ENCODE data around the gene CYSLTR2. TPM values are rescaled to one million over a fixed set of nuclear protein-coding genes. Genes with fewer than 3 reads are reported as not detected.

Gene CYSLTR2
- polyA plus RNA-seq, 1 donor (not counting 4 experiments of a cell fraction or from before 2014, with no cell fraction given), result not detected

- Histone ChIP-seq H3K4me2 (ENCODE audit: control insufficient read depth, extremely low read depth, insufficient read depth, low read depth, low read length) (peak overlapping the region; percentile 54), H3K9me3 (ENCODE audit: control insufficient read depth, low read depth, low read length) (no peaks in the 10 kb centered on the region), H4K20me1 (ENCODE audit: control insufficient read depth, extremely low read depth, insufficient read depth, low read length) (no peaks in the 10 kb centered on the region), H3K4me1 (ENCODE audit: control insufficient read depth, extremely low read depth, insufficient read depth, low read length) (peaks cover 20% of the 10 kb centered on the region), H2AFZ (ENCODE audit: control insufficient read depth, low read length) (no peak overlapping the region), H3K9me1 (ENCODE audit: control insufficient read depth, extremely low read depth, insufficient read depth, low read length) (no peaks in the 10 kb centered on the region), H3K36me3 (ENCODE audit: control insufficient read depth in 2 of 2, extremely low read depth in 1 of 2, insufficient read depth in 2 of 2, low read length in 2 of 2) (no peaks in the 10 kb centered on the region), H3K79me2 (ENCODE audit: control insufficient read depth, insufficient read depth, low read length) (no peaks in the 10 kb centered on the region), H3K4me3 (ENCODE audit: control insufficient read depth in 2 of 3, extremely low read depth in 1 of 3, insufficient read depth in 2 of 3, low read depth in 1 of 3, low read length in 3 of 3) (no peak overlapping the region), H3K27ac (ENCODE audit: control insufficient read depth, insufficient read depth, low read length) (peak overlapping the region; percentile 37), H3K9ac (ENCODE audit: control insufficient read depth, extremely low read depth, insufficient read depth, low read length) (no peak overlapping the region), H3K27me3 (ENCODE audit: control insufficient read depth, extremely low read depth, insufficient read depth, low read length) (no peaks in the 10 kb centered on the region)
- dilution Hi-C loops (cut with MboI; ENCODE audit: extremely low pct_ligation_motif_present, low sequenced_read_pairs), result no loop called here
- TF ChIP-seq CTCF (optimal IDR thresholded peaks at IDR 0.05 in 1 of 3, IDR thresholded peaks at IDR 0.05 in 1 of 3, conservative IDR thresholded peaks at IDR 0.05 in 1 of 3; ENCODE audit: extremely low read depth in 1 of 3, insufficient read depth in 2 of 3, low read length in 3 of 3) (no peak), EZH2 (IDR thresholded peaks at IDR 0.05; ENCODE audit: low read length) (no peak)
- DNase-seq (ENCODE audit: low read depth, low spot score) (no peak), FAIRE-seq (no peak)
These were observed 95.0 kb downstream of the CYSLTR2 start for GRCh38 chr13:48748681-48749080.

GRCh38 chr13:48749144-48749543 lies 95.4 kb downstream of the CYSLTR2 start:
- TF ChIP-seq EZH2 (IDR thresholded peaks at IDR 0.05; ENCODE audit: low read length) (no peak), CTCF (optimal IDR thresholded peaks at IDR 0.05 in 1 of 3, IDR thresholded peaks at IDR 0.05 in 1 of 3, conservative IDR thresholded peaks at IDR 0.05 in 1 of 3; ENCODE audit: extremely low read depth in 1 of 3, insufficient read depth in 2 of 3, low read length in 3 of 3) (no peak)
- Histone ChIP-seq H3K79me2 (ENCODE audit: control insufficient read depth, insufficient read depth, low read length) (no peaks in the 10 kb centered on the region), H3K27me3 (ENCODE audit: control insufficient read depth, extremely low read depth, insufficient read depth, low read length) (no peaks in the 10 kb centered on the region), H4K20me1 (ENCODE audit: control insufficient read depth, extremely low read depth, insufficient read depth, low read length) (no peaks in the 10 kb centered on the region), H3K36me3 (ENCODE audit: control insufficient read depth in 2 of 2, extremely low read depth in 1 of 2, insufficient read depth in 2 of 2, low read length in 2 of 2) (no peaks in the 10 kb centered on the region), H3K4me2 (ENCODE audit: control insufficient read depth, extremely low read depth, insufficient read depth, low read depth, low read length) (peak overlapping the region; percentile 54), H3K4me1 (ENCODE audit: control insufficient read depth, extremely low read depth, insufficient read depth, low read length) (peaks cover 20% of the 10 kb centered on the region), H3K9me3 (ENCODE audit: control insufficient read depth, low read depth, low read length) (no peaks in the 10 kb centered on the region), H3K27ac (ENCODE audit: control insufficient read depth, insufficient read depth, low read length) (peak overlapping the region; percentile 37), H3K9me1 (ENCODE audit: control insufficient read depth, extremely low read depth, insufficient read depth, low read length) (no peaks in the 10 kb centered on the region), H3K9ac (ENCODE audit: control insufficient read depth, extremely low read depth, insufficient read depth, low read length) (peak overlapping the region; percentile 4), H3K4me3 (ENCODE audit: control insufficient read depth in 2 of 3, extremely low read depth in 1 of 3, insufficient read depth in 2 of 3, low read depth in 1 of 3, low read length in 3 of 3) (peak overlapping the region in 1 of 3 experiments; percentile 17), H2AFZ (ENCODE audit: control insufficient read depth, low read length) (no peak overlapping the region)
- DNase-seq (ENCODE audit: low read depth, low spot score) (no peak), FAIRE-seq (peak; percentile 72)
- dilution Hi-C loops (cut with MboI; ENCODE audit: extremely low pct_ligation_motif_present, low sequenced_read_pairs), result no loop called here
